Jurkat, Clone E6-1 (cell line): Measurements from ENCODE around the gene FAM53B.

Experiments used
- DNase-seq: peaks from one replicate; pipeline ENCODE4 v3.0.0-alpha.2; 2011; ENCODE audit warnings: low read depth, low spot score
- H3K4me3 ChIP-seq: 2 replicates; pipeline ENCODE4 v1.5.1; 2011; ENCODE audit warnings: mild to moderate bottlenecking, low read length, control low read depth, moderate library complexity

The FAM53B gene

DNA sequence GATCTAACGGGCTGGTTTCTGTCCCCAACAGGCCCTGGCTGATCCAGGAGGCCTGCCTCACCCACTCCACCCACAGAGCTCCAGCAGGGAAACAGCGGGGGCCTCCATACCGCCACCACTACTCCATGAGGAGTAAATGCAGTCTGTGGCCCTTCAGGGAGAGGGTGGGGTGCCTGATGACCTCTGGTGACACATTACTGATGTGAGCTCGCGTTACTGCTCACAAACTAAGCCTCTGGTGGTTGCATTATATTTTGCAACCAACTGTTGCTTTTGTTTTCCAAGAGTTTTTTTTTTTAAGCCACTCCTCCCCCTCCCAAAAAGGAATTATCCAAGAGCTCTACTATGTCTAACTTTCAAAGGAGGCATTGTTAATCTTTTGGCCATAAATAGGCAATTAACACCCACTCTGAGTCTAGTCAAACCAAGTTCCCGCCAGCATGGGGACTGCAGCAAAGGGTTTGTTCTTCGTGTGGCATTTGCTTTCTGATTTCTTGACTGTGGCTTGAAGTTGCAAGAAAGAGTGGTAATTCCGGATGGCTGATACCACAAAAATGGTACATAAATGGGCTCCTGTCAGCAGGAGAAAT is 72.6 kb downstream of the FAM53B start:
- peak overlapping the region; percentile 2; the same call in 1 of the 2 replicates for H3K4me3 ChIP-seq
- DNase-seq, result peak; percentile 82

DNA sequence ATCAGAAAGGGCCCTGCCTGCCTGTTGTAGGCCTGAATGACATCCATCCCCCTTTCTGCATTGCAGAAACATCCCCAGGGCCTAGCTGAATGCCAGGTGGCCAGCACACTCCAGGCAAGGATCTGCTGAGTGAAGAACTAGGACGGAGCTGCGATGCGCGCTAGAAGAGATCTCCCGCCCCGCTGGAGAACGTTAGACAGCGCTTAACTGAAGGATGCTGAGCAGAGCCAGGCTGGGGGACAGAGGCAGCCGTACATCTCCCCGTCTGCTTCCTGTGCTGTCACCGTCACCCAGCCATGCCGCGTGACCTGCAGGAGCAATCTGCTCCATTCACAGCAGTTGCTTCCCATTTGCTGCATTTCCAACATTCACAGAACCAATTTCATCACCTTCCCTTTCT is 73.3 kb downstream of the FAM53B start:
- peak overlapping the region; percentile 1 for H3K4me3 ChIP-seq
- peak; percentile 75 for DNase-seq

DNA sequence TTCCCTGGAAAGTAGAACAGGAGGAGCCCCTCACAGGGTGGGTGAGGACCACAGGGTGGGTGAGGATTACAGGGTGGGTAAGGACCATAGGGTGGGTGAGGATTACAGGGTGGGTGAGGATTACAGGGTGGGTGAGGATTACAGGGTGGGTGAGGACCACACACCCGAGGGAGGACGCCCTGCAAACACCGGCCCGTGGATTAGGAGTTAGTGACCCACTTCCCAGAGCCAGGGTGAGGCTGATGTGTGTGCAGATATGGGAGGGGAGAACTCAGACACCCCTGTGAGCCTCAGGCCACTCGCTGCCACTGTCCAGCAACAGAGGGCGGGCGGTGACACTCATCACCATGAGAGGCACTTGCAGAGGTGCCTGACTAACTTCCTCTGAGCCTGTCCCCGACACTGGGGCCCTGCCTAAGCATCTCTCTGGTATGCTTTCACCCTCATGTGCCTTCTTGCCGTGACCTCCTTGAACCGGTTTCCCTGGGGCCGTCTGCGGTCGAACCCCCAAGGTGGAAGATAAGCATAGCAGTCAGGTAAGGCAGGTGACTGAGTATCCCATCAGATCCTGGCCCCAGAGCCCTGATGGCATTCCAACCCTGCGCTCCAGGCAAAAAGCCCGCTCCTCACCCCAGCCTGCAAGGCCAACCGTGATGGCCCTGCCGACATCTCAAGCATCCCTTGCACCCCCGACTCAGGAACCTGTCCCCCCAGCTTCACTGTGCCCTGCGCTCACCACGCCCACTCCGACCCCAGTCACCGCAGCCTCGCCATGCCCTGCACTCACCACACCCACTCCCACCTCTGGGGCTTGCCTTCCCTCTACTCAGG is 74.1 kb downstream of the FAM53B start:
- no peak for DNase-seq
- no peak overlapping the region for H3K4me3 ChIP-seq

DNA sequence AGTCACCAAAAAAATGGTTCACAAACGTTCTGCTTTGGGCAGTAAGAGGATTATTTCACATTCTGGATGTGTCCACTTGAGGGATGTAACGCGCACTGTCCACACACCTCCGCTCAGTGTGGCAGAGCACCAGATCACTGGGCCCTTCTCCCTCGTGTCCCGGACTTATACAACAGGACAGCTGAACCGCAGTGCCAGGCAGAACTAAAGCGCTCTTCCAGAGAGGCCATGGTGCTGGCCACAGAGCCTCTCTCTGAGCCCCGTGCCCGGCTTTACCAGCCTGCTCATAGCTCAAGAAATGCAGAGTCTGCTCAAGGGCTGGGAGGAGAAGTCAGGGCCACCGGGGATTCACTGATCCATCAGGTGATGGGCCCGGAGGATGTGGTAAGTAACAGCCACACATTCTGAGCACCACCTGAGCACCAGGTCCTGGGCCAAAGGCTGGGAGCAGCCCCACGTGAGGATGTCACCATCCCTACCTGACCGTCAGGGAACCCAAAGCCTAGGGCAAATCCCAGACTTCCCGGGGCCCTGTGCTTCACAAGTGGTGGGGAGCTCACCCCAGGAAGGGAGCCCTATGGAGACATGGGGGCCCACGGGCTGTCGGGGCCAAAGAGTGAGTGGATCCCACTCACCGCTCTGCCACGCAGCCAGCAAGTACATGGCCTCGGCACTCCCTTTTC is 74.9 kb downstream of the FAM53B start:
- no peak for DNase-seq
- H3K4me3 ChIP-seq, result no peak overlapping the region

DNA sequence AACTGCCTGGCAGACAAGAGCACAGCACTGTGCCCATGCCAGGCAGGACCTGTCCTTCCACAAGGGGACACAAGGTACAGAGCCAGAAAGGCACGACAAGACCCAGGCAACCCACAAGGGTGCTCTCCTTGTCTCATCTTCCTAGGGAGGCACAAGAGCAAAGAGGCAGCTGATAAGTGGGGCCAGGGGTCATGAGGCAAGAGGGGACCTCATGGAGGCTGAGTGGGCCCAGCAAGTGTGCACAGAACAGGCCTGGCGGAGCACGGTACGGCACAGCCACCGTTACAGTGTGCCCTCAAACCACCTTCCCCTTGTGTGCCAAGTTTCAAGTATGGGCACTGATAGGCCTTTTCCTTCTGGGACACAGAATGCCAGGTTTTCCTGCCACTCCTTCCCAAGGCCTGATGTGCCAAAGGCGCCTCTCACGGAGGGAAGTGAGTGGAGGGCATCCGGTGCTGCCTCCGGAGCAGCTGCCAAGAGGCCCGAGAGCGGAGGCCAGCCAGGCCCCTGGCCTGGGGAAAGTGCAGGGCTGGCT is 75.6 kb downstream of the FAM53B start:
- no peak for DNase-seq
- H3K4me3 ChIP-seq, result no peak overlapping the region

DNA sequence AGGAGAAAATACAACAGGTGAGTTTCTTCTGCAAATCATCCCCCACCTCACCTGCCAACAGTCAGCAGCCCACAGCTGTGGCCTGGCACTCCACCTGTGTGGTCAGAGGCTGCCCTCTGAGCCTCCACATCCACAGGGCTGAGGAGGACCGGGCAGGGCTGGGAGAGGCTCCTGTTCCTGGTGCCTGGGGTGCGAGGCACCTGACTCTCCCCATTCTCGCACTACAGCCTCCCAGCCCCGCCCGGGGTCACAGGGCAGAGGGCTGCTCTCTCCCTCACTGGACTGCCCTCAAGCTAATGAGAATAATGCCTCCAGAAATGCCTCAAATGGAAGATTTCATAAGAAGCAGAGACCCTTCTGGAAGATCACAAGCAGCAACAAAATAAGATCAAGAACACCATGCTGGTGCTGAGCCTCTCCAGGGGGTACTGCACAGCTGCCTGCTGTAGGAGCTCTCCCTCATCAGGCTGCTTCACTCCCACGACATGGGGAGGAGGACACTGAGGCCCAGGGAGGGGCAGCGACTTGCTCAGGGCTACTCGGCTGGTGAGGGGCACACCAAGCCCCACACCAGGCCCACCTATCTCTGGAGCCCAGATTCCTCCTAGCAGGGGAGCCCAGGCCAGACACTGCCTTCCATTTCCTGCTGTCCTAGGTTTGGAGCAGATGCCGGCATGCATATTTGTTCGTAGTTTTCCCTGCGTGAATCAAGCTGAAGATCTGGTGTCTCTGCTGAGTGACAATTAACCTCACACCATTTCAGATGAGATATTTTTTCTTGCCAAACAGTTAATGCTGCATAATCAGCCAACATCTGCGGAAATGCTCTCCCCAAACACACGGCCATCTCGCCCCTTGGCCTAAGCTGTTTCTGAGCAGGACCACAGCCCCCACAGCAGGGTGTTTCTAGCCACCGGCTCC is 76.5 kb downstream of the FAM53B start:
- no peak for DNase-seq
- H3K4me3 ChIP-seq, result no peak overlapping the region

DNA sequence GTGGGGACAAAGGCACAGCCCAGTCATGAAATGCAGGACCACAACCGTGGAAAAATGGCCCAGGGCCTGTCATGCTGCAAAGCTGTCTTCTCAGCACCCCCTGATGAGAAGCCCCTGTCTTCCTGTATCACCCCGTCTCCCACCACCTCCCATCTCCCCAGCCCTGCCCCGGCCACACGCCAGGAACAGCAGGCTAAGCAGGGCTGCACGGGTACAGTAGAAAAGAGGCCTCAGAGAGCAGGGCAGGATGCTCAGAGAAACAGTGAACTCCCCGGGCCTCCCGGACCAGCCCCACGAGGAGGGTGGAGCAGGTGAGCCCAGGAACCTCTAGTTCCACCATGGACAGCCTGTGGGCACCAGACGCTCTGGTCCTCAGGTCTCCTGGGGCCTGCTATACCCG is 77.7 kb downstream of the FAM53B start:
- no peak for DNase-seq
- H3K4me3 ChIP-seq, result no peak overlapping the region

DNA sequence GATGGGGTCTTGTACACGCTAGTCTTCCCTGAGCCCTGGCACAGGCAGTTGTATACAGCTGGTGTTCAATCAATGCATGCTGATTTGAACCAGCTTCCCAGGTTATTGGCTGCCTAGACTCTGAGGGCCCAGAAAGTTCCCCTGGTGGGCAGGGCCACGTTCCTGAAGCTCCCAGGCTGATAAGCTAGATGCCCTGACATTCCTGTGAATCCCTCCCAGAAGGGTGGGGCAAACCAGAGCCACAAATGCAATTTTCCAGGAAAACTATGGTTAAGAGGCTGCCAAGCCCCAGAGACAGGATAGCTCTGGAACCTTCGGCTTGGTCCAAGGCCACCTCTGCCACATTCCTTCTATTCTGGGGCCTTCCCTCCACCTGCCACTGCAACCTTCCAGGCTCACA is 78.2 kb downstream of the FAM53B start:
- no peak for DNase-seq
- H3K4me3 ChIP-seq, result no peak overlapping the region

DNA sequence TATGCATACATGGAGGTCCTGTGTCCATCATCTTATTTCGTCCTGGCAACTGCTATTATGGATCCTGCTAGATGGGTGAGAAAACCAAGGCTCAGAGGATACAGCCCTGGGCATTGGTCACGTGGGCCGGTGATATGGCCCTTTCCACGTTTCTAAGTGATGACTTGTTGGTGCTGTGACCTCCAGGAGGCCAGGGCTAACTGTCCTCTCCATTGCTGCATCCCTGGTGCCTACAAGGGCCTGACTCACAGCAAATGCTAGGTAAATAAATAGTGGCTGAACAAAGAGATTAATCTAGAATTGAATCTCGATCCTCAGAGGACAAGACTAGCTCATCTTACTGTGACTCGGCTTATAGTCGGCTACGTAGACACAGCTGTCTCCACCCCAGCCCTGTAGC is 78.6 kb downstream of the FAM53B start:
- DNase-seq, result no peak
- H3K4me3 ChIP-seq, result no peak overlapping the region

DNA sequence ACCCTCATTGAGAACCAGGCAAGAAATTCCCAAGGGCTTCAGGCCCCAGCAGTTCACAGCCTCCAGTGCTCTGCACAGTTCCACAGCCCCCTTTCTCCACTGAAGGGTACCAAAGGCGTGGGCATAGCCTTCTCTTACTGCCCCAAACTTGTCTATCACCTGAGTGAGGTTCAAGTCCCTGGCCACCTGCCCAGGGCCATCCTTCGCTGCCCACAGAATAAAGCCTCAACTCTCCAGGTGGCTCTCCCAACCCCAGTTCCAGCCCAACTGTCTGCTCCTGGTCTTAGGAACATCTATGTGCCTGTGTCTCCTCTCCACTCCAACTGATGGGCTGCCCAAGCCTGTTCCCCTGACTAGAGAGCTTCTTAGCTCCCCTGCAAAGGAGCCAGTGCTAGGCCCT is 79.1 kb downstream of the FAM53B start:
- no peak overlapping the region for H3K4me3 ChIP-seq
- no peak for DNase-seq

DNA sequence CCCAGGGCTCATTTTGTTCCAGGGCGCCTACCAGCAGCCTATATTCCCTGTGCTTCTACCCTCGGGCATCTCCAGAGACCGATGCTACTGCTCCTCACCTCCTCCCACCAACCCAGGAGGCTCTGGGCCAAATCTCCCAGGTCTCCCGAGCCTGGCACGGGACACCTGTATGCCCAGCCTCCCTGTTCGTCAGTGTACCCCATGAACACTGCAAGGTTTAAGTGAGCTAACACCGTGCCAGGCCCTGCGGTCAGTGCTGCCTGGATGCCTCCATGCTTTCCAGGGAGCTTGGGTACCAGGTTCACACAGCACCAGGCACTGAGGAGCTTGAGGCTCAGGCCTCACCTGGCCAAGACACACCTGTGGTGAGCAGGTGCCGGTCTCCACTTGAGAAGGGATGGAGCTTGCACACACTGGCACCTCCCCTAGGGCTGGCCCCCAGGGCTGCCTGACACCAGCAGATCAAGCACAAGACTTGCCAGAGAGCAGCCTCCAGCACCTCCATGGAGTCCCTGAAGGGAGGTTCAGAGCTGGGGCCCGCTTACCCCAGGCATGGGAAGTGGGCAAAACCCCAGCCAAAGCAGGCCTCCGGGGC is 80.3 kb downstream of the FAM53B start:
- no peak overlapping the region for H3K4me3 ChIP-seq

DNA sequence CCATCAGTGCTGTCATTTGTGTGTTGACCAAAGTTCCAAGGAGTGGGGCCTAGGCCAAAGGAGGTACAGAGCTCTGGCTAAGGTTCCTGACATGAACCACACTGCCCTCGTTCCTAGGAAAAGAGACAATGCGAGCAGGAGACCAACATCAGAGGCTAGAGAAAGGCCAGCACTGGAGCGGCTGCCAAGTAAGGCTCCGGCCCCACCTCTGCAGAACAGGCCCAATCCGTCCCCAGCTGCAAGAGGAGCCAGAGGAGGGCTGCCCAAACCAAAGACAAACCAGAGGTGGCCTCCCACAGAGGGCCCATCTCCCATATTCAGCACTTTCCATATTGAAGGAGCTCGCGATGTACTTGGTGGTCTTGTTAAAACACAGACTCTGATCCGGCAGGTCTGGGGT is 81.0 kb downstream of the FAM53B start:
- DNase-seq, result no peak
- no peak overlapping the region for H3K4me3 ChIP-seq

More for the DNA sequence above, 80.3 kb downstream of the FAM53B start:
- DNase-seq, result no peak

DNA sequence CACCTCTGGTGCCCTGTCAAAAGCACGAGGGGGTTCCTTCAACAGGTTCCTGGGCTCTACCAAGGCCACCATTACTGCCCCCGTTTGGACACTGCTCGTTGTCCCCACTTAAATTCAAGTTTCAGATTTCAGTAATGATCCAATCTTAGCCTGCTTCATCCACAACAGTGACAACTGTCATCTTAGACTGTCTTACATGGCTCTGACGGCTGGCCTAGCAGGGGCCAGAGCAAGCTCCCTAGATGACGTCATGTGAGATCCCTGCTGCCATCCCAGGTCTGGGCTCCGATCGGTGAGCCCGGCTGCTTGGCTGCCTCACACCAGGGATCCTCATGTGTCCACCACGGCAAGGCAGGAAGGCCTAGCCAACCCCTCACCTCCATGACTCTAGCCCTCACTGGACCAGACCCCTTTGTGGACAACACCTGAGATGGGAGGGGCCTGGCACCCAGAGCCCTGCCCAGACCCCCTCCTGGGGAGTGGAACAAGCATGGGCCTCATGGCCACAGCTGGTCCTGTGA is 82.5 kb downstream of the FAM53B start:
- no peak overlapping the region for H3K4me3 ChIP-seq
- no peak for DNase-seq

DNA sequence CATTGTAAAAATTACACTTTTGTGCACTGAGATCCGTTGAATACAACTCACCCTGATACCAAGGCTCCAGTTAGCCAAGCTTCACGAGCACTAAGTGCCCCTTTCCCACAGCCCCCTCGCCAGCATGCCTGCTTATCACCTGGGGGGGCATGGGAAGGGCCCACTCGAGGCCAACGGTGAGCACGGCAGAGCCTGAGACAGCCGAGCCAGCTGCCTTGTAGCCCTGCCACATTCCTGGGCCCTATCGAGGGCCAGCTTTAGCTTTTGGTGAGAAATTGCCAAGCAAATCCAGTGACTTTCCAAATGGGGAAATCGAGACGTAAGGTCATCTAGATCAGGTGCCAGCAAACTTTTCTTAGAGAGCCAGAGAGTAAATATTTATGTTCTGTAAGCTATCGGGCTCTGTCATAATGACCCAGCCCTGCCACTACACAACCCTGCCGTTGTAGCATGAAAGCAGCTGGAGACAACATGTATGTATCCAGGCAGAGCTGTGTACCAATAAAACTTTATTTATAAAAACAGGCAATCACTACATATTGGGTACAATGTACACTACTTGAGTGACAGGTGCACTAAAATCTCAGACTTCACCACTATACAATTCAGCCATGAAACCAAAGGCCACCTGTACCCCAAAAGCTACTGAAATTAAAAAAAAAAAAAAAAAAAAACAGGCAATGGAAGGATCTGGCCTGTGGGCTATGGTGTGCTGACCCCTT is 83.6 kb downstream of the FAM53B start:
- DNase-seq, result no peak
- no peak overlapping the region for H3K4me3 ChIP-seq

DNA sequence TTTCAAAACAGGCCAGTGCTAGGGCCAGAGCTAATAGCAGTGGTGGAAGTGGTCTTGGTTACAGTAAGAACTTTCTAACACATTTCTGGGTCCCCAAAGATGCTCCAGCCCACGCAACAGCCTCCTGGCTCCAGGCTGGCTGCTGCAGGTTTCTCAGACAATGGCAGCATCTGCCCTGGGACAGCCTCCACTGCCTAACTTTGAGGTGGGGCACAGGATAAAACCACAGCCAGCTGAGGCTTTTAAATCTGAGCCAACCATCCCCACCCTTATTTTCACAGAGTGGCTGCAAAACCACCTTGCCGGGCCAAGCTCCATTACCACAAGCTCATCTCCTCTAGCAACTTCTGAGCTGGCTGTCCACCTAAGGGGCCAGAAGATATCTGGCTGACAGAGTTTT is 84.8 kb downstream of the FAM53B start:
- DNase-seq, result no peak
- no peak overlapping the region for H3K4me3 ChIP-seq

DNA sequence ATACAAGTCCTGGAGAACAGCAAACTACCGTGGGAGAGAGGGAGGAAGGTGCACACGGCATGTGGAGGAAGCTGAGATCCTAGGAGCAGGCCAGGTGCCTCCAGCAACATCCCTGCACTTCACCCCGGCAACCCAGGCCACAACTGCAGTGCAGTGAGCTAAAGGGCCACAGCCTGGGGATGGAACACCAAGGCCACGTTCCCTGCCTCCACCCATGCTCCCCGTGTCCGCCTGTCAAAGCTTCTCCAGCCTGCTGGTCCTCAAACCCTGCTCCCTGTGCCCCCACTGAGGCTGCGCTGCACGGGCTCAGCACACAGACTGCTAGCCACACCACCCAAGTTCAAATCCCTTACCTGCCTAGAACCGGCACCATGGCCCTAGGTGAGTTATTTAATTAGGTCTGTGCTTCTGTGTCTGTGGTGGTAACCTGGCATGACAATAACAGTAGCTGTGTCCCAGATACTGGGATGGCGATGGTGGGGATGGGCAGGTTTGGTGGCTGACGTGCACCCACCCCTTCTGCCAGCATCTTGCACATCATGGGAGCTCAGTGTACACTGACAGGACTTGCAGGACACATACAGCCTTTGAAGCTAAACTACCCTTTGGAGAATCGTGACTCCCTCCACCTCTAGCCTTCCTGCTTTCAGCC is 85.5 kb downstream of the FAM53B start:
- DNase-seq, result no peak
- no peak overlapping the region for H3K4me3 ChIP-seq

DNA sequence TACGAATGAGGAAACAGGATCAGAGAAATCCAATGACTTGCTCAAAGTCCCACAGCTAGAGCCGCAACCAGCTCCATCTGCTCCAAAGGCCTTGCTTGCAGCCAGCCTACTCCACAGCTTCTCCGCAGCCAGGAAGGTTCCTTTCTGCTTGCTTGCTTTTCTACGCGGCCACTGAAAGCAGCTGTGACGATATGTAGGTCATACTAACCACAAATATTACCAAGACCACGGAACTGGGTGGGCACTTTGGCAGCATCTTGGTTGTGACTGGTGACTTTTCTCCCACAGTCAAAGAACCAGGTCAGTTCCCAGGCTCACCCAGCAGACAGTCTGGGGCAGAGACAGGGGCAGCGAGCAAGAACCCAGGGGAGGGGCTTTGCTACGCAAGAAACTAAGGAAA is 86.4 kb downstream of the FAM53B start:
- DNase-seq, result peak; percentile 79

More for the DNA sequence above, 86.4 kb downstream of the FAM53B start:
- no peak overlapping the region; the same call in 1 of the 2 replicates for H3K4me3 ChIP-seq
